ENCODE measurements around the gene CLEC10A. TPM values are rescaled to one million over a fixed set of nuclear protein-coding genes. Genes with fewer than 3 reads are reported as not detected.

CLEC10A gene
- total and polyA plus RNA-seq, 2 donors (not counting 1 experiment from before 2014, with no cell fraction given) = not detected

DNA sequence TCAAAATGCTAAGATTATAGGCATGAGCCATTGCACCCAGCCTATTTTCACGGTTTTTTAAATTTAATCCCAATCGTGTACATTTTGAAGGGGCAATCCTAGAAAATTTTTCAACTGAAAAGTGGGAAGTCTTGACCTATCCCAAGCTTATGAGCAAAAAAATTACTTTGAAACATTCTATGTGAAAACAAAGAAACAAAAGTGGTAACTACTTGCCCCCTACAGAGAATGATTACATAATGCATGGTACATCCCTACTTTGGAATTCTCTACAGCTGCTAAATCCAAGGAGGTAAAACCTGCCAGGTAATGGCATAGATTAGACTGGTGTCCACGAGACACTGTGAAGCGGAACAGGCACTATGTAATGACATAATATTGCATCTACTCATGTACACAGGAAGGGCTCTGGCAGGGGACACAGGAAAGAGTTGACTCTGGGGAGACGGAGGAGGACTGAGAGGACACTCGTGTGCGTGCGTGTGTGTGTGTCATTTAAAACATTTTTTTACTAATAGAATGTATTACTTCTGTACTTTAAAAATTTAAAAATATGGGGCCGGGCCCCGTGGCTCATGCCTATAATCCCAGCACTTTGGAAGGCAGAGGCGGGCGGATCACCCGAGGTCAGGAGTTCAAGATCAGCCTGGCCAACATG lies 18.9 kb upstream of the CLEC10A start:
- TF ChIP-seq CTCF (conservative IDR thresholded peaks at IDR 0.05 in 1 of 2, IDR thresholded peaks at IDR 0.05 in 1 of 2; ENCODE audit: low read depth in 1 of 2, low read length in 2 of 2) = no peak
- TF ChIP-seq EZH2 (IDR thresholded peaks at IDR 0.05; ENCODE audit: low read length, missing control alignments) = no peak
- no peak for DNase-seq (ENCODE audit: low read depth in 2 of 2)

DNA sequence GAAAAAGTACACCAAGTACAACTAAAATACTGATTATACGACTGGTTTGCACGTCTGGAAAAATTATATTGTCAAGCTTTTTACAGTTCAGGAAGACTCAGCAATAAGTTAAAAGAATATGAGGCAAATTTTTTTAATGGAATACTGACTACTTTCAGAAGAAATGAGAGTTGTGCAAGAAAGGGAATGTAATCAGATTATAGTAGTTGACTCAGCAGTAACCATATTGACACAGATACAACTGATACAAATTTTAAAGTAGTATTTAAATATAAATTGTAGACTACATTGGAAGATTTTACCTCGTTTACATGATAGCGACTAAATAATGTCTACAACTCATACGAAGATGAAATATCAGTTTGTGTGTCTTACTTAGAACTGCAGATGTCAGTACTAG lies 17.9 kb upstream of the CLEC10A start:
- Histone ChIP-seq H3K27ac (ENCODE audit: insufficient read depth, low read length) (no peak overlapping the region), H3K27me3 (ENCODE audit: control insufficient read depth, insufficient read depth, low read length) (no peaks in the 10 kb centered on the region), H3K79me2 (ENCODE audit: control insufficient read depth, insufficient read depth, low read length) (no peaks in the 10 kb centered on the region), H3K4me2 (ENCODE audit: extremely low read depth, insufficient read depth, low read length) (no peak overlapping the region), H3K9ac (ENCODE audit: insufficient read depth, low read length) (no peak overlapping the region), H3K36me3 (ENCODE audit: control insufficient read depth, insufficient read depth, low read length) (no peaks in the 10 kb centered on the region), H3K9me3 (ENCODE audit: control insufficient read depth, insufficient read depth, low read depth, low read length) (no peaks in the 10 kb centered on the region), H3K4me3 (replicated peaks in 1 of 4; ENCODE audit: control extremely low read depth in 1 of 4, insufficient read depth in 1 of 4, low read depth in 3 of 4, low read length in 4 of 4) (no peak overlapping the region), H2AFZ (ENCODE audit: low read length) (no peak overlapping the region), H4K20me1 (ENCODE audit: control insufficient read depth, extremely low read depth, insufficient read depth, low read length) (no peaks in the 10 kb centered on the region), H3K4me1 (ENCODE audit: control insufficient read depth, extremely low read depth, insufficient read depth, low read length) (no peaks in the 10 kb centered on the region)
- no peak for TF ChIP-seq CTCF (conservative IDR thresholded peaks at IDR 0.05 in 1 of 2, IDR thresholded peaks at IDR 0.05 in 1 of 2; ENCODE audit: low read depth in 1 of 2, low read length in 2 of 2)
- TF ChIP-seq EZH2 (IDR thresholded peaks at IDR 0.05; ENCODE audit: low read length, missing control alignments) = no peak
- peak in 1 of 2 donors; percentile 4 for DNase-seq (ENCODE audit: low read depth in 2 of 2)

More for the DNA sequence above, 18.9 kb upstream of the CLEC10A start:
- Histone ChIP-seq H3K27me3 (ENCODE audit: control insufficient read depth, insufficient read depth, low read length) (peaks cover 3% of the 10 kb centered on the region), H3K4me3 (replicated peaks in 1 of 4; ENCODE audit: control extremely low read depth in 1 of 4, insufficient read depth in 1 of 4, low read depth in 3 of 4, low read length in 4 of 4) (no peak overlapping the region), H3K4me1 (ENCODE audit: control insufficient read depth, extremely low read depth, insufficient read depth, low read length) (no peaks in the 10 kb centered on the region), H3K9me3 (ENCODE audit: control insufficient read depth, insufficient read depth, low read depth, low read length) (no peaks in the 10 kb centered on the region), H3K4me2 (ENCODE audit: extremely low read depth, insufficient read depth, low read length) (no peak overlapping the region), H2AFZ (ENCODE audit: low read length) (no peak overlapping the region), H4K20me1 (ENCODE audit: control insufficient read depth, extremely low read depth, insufficient read depth, low read length) (no peaks in the 10 kb centered on the region), H3K79me2 (ENCODE audit: control insufficient read depth, insufficient read depth, low read length) (no peaks in the 10 kb centered on the region), H3K36me3 (ENCODE audit: control insufficient read depth, insufficient read depth, low read length) (no peaks in the 10 kb centered on the region), H3K27ac (ENCODE audit: insufficient read depth, low read length) (no peak overlapping the region), H3K9ac (ENCODE audit: insufficient read depth, low read length) (no peak overlapping the region)

GRCh38 chr17:7095625-7096024 lies 15.6 kb upstream of the CLEC10A start:
- H3K9me3 ChIP-seq (ENCODE audit: control insufficient read depth, insufficient read depth, low read depth, low read length) = no peaks in the 10 kb centered on the region
- no peaks in the 10 kb centered on the region for H3K79me2 ChIP-seq (ENCODE audit: control insufficient read depth, insufficient read depth, low read length)
- H3K4me1 ChIP-seq (ENCODE audit: control insufficient read depth, extremely low read depth, insufficient read depth, low read length) = no peaks in the 10 kb centered on the region
- H3K4me2 ChIP-seq (ENCODE audit: extremely low read depth, insufficient read depth, low read length) = no peak overlapping the region
- no peak overlapping the region for H3K9ac ChIP-seq (ENCODE audit: insufficient read depth, low read length)
- no peaks in the 10 kb centered on the region for H3K27me3 ChIP-seq (ENCODE audit: control insufficient read depth, insufficient read depth, low read length)
- H3K27ac ChIP-seq (ENCODE audit: insufficient read depth, low read length) = no peak overlapping the region
- no peak for DNase-seq (ENCODE audit: low read depth in 2 of 2)
- H3K4me3 ChIP-seq (replicated peaks in 1 of 4; ENCODE audit: control extremely low read depth in 1 of 4, insufficient read depth in 1 of 4, low read depth in 3 of 4, low read length in 4 of 4) = no peak overlapping the region
- H3K36me3 ChIP-seq (ENCODE audit: control insufficient read depth, insufficient read depth, low read length) = no peaks in the 10 kb centered on the region
- no peak overlapping the region for H2AFZ ChIP-seq (ENCODE audit: low read length)
- no peaks in the 10 kb centered on the region for H4K20me1 ChIP-seq (ENCODE audit: control insufficient read depth, extremely low read depth, insufficient read depth, low read length)
- TF ChIP-seq EZH2 (IDR thresholded peaks at IDR 0.05; ENCODE audit: low read length, missing control alignments) (no peak), CTCF (conservative IDR thresholded peaks at IDR 0.05 in 1 of 2, IDR thresholded peaks at IDR 0.05 in 1 of 2; ENCODE audit: low read depth in 1 of 2, low read length in 2 of 2) (no peak)

Data from fibroblast of lung (primary cell).